ENCODE results near the gene FNBP1. TPM values are rescaled to one million over a fixed set of nuclear protein-coding genes. Genes with fewer than 3 reads are reported as not detected.
A peak's percentile ranks its signal among the peaks of the same experiment; 100 is the strongest.

FNBP1 gene
- total RNA-seq, 2 experiments from 2014 or later = 215 to 228 TPM

GRCh38 chr9:129887334-129888292, 155.4 kb downstream of the FNBP1 start:
- Mint-ChIP-seq H3K4me3 (peak overlapping the region; percentile 93), H3K4me1 (ENCODE audit: low read depth) (peaks cover 69% of the 10 kb centered on the region), H3K27ac (peak overlapping the region; percentile 97), H3K36me3 (peaks cover 43% of the 10 kb centered on the region), H3K27me3 (no peaks in the 10 kb centered on the region), H3K9me3 (peaks cover 5% of the 10 kb centered on the region)
- ChIA-PET POLR2A (interaction anchor here (0.6 to 4.7 kb wide), 27 partner anchors 17 to 241 kb away, joined by 3 to 76 read pairs (median 5); partner anchors contain the start of genes C9orf78, FNBP1 and GPR107), CTCF (interaction anchor here (0.5 to 2.2 kb wide), 20 partner anchors 17 to 219 kb away, joined by 3 to 10 read pairs (median 4); no protein-coding TSS in a partner anchor)
- intact Hi-C loops (cut with micrococcal nuclease) = loop anchor here (1.0 to 5.0 kb wide), 13 partner anchors 22 to 1755 kb away; partner anchors contain the start of genes C9orf78 and USP20
- peak; percentile 83 for DNase-seq

DNA sequence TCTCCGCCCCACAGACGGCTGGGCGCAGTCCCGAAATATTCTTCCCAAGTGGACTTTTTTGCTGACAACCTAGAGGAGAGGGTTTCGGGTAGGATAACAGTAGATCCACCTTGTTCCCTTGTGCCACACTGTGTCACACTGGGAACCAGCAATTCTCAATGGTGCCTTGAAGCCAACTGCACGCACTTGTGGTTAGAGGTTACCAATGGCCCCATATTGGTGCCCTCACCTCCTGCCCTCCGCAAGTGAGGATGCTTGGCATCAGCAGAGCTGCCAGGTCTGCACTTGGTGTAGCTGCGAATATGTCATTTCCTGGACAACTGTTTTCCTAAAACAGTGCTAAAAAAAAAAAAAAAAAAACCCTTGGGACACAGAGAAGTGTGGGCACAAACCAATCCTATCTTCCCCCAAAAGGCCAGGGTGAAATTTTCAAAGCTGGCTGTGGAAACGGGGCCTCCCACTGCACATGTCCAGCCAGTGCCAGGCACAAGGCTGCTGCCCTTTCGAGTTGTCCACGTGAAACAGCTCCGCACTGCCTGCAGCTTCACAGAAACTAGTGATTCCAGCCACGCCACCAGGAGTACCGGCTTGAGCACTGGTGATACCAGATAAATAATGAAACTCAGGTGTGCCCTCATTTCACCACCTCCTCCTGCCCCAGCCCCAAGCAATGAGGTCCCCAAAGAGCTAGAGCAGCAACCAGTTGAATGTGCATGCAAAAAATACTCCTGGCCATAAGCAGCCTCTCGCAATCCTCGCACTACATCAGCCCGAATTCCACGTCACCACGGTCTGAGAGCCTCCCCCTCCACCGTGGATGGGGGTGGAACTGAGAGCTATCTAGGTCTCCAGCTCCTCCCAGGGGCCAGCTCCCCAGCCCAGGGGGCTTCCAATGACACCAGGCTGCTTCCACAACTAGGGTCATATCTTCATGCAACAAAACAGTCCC, 156.5 kb downstream of the FNBP1 start:
- H3K27me3 Mint-ChIP-seq = no peaks in the 10 kb centered on the region
- H3K9me3 Mint-ChIP-seq = peaks cover 5% of the 10 kb centered on the region
- peak overlapping the region; percentile 93 for H3K4me3 Mint-ChIP-seq
- CTCF ChIA-PET = interaction anchor here (0.5 to 2.6 kb wide), 30 partner anchors 8 to 451 kb away, joined by 3 to 15 read pairs (median 4); partner anchors contain the start of genes C9orf78, TOR1B and USP20
- H3K36me3 Mint-ChIP-seq = peaks cover 36% of the 10 kb centered on the region
- peak; percentile 79 for DNase-seq
- peaks cover 60% of the 10 kb centered on the region for H3K4me1 Mint-ChIP-seq (ENCODE audit: low read depth)
- POLR2A ChIA-PET = interaction anchor here (0.5 to 4.7 kb wide), 28 partner anchors 9 to 242 kb away, joined by 3 to 76 read pairs (median 4); partner anchors contain the start of genes C9orf78, FNBP1 and GPR107
- H3K27ac Mint-ChIP-seq = peak overlapping the region; percentile 97
- intact Hi-C loops (cut with micrococcal nuclease) = loop anchor here (1.0 to 5.0 kb wide), 8 partner anchors 46 to 1756 kb away; partner anchors contain the start of genes C9orf78 and USP20

- peaks cover 51% of the 10 kb centered on the region for H3K4me1 Mint-ChIP-seq (ENCODE audit: low read depth)
- CTCF ChIA-PET = interaction anchor here (0.7 to 2.6 kb wide), 35 partner anchors 9 to 356 kb away, joined by 3 to 23 read pairs (median 5); partner anchors contain the start of genes C9orf78, FNBP1, GPR107 and TOR1B
Measured at GRCh38 chr9:129885670-129886106, 157.3 kb downstream of the FNBP1 start.

DNA sequence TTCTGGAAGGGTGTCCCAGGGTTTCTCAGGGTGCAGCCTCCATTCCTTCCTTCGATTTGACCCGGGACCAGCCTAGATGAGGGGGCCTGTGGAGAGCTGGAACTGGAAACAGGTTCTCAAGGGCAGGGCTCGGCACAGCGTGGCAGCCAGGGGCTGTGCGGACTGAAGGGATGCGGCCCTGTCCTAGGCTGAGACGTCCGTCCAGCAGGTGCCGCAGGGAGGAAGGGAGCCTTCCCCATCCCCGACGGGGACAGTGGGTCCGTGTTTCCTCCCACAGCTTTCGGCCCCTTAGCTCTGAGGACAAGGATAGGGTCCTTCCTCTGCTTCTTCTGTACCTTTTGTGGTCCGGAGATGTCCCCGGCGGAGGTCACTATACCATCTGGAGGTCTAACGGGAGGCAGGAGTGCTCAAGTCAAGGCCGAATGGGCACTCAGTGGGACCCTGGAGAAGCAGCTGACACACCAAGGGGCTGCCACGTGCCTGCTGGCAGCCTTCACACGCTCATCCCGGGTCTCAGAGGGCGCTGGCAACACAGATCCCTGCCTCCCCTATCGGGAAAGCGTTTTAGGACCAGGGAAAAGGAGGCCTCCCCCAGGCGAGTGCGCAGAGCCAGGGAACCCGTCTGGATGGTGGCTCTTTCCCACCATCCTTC, 157.8 kb downstream of the FNBP1 start:
- no peaks in the 10 kb centered on the region for H3K27me3 Mint-ChIP-seq
- intact Hi-C loops (cut with micrococcal nuclease) = loop anchor here (2.0 to 5.0 kb wide), 3 partner anchors 222 to 1757 kb away; no protein-coding TSS in a partner anchor
- H3K36me3 Mint-ChIP-seq = peaks cover 36% of the 10 kb centered on the region
- peak; percentile 70 for DNase-seq
- POLR2A ChIA-PET = interaction anchor here (0.7 to 4.7 kb wide), 12 partner anchors 10 to 169 kb away, joined by 3 to 76 read pairs (median 4); partner anchors contain the start of genes FNBP1 and GPR107
- H3K27ac Mint-ChIP-seq = peak overlapping the region; percentile 97
- CTCF ChIA-PET = interaction anchor here (0.7 to 2.6 kb wide), 34 partner anchors 10 to 357 kb away, joined by 3 to 23 read pairs (median 5); partner anchors contain the start of genes C9orf78, FNBP1, GPR107 and TOR1B
- H3K4me3 Mint-ChIP-seq = peak overlapping the region; percentile 93
- peaks cover 5% of the 10 kb centered on the region for H3K9me3 Mint-ChIP-seq
- peaks cover 48% of the 10 kb centered on the region for H3K4me1 Mint-ChIP-seq (ENCODE audit: low read depth)

More at GRCh38 chr9:129885670-129886106, 157.3 kb downstream of the FNBP1 start:
- Mint-ChIP-seq H3K27ac (peak overlapping the region; percentile 97), H3K36me3 (peaks cover 33% of the 10 kb centered on the region), H3K27me3 (no peaks in the 10 kb centered on the region), H3K4me3 (peak overlapping the region; percentile 93), H3K9me3 (peaks cover 5% of the 10 kb centered on the region)
- POLR2A ChIA-PET = interaction anchor here (0.8 to 4.7 kb wide), 13 partner anchors 10 to 168 kb away, joined by 3 to 76 read pairs (median 4); partner anchors contain the start of genes C9orf78, FNBP1 and GPR107
- peak; percentile 96 for DNase-seq
- intact Hi-C loops (cut with micrococcal nuclease) = loop anchor here (2.0 to 5.0 kb wide), 6 partner anchors 47 to 1757 kb away; no protein-coding TSS in a partner anchor

DNA sequence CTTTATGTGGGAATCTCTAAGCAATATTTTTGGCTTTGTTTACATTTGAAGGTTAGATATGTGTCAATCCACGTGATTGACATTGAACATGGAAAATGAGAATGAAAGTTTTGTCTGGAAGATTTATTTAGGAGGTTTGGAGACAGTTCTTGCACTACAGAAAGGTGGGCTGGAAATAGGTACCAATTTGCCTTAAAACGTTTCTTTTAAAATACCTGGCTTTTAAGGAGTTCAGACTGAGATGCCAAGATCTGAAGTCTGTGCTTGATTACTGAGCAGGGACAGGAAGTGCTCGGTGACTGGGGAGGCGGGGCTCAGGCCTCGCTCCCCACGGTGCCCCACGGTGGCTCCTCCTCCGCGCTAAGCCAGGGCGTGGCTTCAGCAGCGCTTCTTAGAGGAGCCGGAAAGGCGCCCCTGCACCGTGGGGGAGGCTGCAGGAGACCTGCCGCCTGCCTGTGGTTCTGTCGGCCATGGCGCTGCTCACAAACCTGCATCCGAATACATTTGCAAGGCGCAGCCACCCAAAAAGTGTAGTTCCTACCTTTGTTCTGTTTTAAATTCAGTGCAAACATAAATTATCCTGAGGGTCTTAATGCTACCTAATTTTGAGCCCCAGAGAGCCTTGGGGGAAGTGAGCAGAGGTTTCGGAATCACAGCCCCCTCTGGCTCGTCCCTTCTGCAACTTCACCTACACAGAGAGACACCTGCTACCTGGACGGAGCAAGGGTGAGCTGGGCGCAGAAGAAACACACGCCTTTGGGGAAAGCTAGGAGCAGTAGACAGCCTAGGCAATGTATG, 158.6 kb downstream of the FNBP1 start:
- H3K4me1 Mint-ChIP-seq (ENCODE audit: low read depth) = peaks cover 41% of the 10 kb centered on the region
- no peaks in the 10 kb centered on the region for H3K27me3 Mint-ChIP-seq
- H3K9me3 Mint-ChIP-seq = peaks cover under 1% of the 10 kb centered on the region
- ChIA-PET POLR2A (interaction anchor here (0.7 to 4.7 kb wide), 9 partner anchors 11 to 169 kb away, joined by 3 to 76 read pairs (median 8); partner anchors contain the start of genes FNBP1 and GPR107), CTCF (interaction anchor here (0.8 to 2.6 kb wide), 27 partner anchors 10 to 358 kb away, joined by 3 to 23 read pairs (median 5); partner anchors contain the start of genes C9orf78, FNBP1, GPR107 and TOR1B)
- H3K4me3 Mint-ChIP-seq = peak overlapping the region; percentile 93
- DNase-seq = peak; percentile 98
- H3K27ac Mint-ChIP-seq = peak overlapping the region; percentile 97
- H3K36me3 Mint-ChIP-seq = peaks cover 29% of the 10 kb centered on the region
- intact Hi-C loops (cut with micrococcal nuclease) = loop anchor here (1.0 to 5.0 kb wide), 5 partner anchors 15 to 1758 kb away; no protein-coding TSS in a partner anchor

DNA sequence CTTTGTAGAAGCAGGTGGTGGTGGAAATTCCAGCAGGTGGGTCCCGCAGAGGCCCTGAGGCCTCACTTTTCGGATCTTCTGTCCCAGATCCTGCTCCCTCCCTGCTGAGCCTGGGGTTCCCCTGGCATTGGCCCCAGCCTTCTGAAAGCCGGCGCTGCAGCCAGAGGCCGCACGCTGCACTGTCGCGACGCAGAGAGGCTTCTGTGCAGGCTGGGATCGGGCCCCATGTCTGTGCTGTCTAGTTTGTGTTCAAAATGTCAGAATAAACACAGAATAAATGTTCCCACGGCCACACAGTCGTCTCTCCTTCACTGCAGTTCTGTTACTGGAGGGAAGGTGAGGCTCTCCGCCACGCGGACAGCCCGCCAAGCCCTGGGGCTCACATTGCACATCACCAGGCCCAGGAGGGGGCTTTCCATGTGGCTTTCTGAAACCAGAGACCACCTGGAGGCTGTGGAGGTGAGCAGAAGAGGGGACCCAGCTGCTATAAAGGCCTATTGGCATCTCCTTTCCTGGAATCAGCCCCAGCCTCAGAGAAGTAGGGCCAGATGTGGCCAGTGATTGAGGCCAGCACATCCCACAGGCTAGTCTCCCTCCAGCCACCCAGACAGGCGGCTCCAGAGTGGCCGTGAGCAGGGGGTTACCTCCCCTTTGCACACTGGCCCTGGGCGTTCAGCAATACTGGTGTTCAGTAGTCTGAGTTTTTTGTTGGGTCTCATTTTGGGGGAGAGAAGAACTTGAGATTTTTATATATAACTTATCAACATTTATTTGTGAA, 161.3 kb downstream of the FNBP1 start:
- Mint-ChIP-seq H3K9me3 (no peaks in the 10 kb centered on the region), H3K36me3 (peaks cover 23% of the 10 kb centered on the region), H3K4me1 (ENCODE audit: low read depth) (peaks cover 17% of the 10 kb centered on the region), H3K27ac (peak overlapping the region; percentile 38), H3K27me3 (no peaks in the 10 kb centered on the region), H3K4me3 (no peak overlapping the region)
- CTCF ChIA-PET = no interaction called here
- intact Hi-C loops (cut with micrococcal nuclease) = no loop called here
- DNase-seq = no peak
- POLR2A ChIA-PET = interaction anchor here (0.8 kb wide), 1 partner anchor 18 kb away, joined by 3 read pairs; no protein-coding TSS in a partner anchor

DNA sequence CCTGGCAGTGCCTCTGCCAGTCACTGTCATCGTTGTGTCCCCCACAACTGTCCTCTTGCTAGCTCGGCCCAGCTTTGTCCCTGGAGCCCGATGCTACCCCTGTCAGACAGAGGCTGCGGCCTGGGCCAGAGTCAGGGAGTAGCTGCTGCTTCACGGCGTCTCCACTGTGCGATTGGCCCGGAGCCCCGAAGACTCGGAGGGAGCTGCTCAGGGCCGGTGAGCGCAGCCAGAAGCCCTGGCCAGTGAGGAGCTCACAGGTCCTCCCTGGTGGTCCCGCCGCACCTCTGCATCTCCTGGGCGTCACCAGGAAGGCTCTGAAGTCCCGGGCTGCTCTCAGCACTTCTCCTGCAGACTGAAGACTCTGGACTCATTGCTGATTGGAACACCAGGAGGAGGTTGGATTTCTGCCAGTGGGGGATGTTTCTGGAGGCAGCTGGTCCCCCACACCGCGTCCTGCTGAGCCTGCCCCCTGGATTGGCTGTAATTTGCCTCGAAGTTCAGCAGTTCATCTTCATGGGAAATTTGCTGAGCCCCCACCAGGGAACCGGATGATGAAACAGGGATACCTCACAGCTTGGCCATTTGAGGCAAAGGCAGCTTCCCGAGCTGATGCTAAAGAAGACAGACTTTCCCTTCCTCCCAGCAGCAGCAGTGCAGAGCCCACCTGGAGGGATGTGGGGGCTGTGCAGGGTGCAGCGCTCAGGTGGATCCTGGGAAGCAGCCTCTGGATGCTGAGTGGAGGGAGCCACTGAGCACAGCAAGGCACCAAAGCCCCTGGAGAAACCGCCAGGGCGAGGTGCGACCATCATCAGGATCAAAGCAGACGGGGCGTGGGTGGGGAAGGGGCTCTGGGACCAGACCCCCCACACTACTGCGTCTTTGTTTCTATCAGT, 162.1 kb downstream of the FNBP1 start:
- H3K9me3 Mint-ChIP-seq = no peaks in the 10 kb centered on the region
- H3K27me3 Mint-ChIP-seq = no peaks in the 10 kb centered on the region
- H3K27ac Mint-ChIP-seq = no peak overlapping the region
- intact Hi-C loops (cut with micrococcal nuclease) = no loop called here
- H3K36me3 Mint-ChIP-seq = peaks cover 29% of the 10 kb centered on the region
- DNase-seq = no peak
- ChIA-PET CTCF (interaction anchor here (1.0 kb wide), 1 partner anchor 11 kb away, joined by 3 read pairs; no protein-coding TSS in a partner anchor), POLR2A (interaction anchor here (1.3 kb wide), 1 partner anchor 12 kb away, joined by 6 read pairs; no protein-coding TSS in a partner anchor)
- H3K4me3 Mint-ChIP-seq = no peak overlapping the region
- H3K4me1 Mint-ChIP-seq (ENCODE audit: low read depth) = peaks cover 13% of the 10 kb centered on the region

DNA sequence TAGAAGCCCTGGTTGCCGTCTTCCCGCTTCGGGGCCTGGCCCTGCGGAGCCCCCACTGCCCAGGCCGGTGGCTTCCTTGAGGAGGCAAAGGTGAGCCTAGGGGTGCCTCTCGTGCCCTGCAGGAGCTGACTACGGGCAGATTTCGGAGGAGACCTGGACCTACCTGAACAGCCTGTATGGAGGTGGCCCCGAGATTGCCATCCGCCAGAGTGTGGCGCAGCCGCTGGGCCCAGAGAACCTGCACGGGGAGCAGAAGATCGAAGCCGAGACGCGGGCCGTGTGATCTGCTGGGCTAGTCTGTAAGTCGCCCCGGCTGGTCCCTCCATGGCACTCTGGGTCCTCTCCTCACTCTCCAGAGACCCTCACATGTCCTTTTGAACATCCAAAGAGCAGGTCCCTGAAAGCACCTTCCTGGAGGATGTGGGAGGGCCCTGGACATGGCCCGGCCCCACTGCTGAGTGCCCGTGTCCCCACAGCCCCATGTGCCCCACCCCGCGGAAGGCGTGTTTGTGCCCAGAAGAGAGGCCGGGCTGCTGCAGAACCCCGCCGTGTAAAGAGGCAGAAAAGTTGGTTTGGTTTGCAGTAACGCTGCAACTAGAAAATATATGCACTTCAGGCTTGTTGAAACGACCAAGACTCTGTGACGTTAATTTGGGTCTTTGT, 162.9 kb downstream of the FNBP1 start:
- POLR2A ChIA-PET = interaction anchor here (1.3 kb wide), 1 partner anchor 11 kb away, joined by 6 read pairs; no protein-coding TSS in a partner anchor
- Mint-ChIP-seq H3K36me3 (peaks cover 27% of the 10 kb centered on the region), H3K4me3 (no peak overlapping the region), H3K4me1 (ENCODE audit: low read depth) (peaks cover 13% of the 10 kb centered on the region), H3K9me3 (no peaks in the 10 kb centered on the region), H3K27ac (no peak overlapping the region), H3K27me3 (no peaks in the 10 kb centered on the region)
- DNase-seq = no peak
- CTCF ChIA-PET = interaction anchor here (1.0 kb wide), 1 partner anchor 10 kb away, joined by 3 read pairs; no protein-coding TSS in a partner anchor
- intact Hi-C loops (cut with micrococcal nuclease) = no loop called here
